HepG2 (cell line): Measurements from ENCODE around the gene ZFP90. TPM values are rescaled to one million over a fixed set of nuclear protein-coding genes. Genes with fewer than 3 reads are reported as not detected.

ENCODE experiments used
- CENPT ChIP-seq: sonication (generic); formaldehyde crosslinking; IDR thresholded peaks from 2 replicates; pipeline ENCODE4 v1.8.0; 2022; ENCODE audit warnings: low read depth, mild to moderate bottlenecking, moderate library complexity, missing genetic modification reagents
- DDIT3 ChIP-seq: sonication (generic); formaldehyde crosslinking; IDR thresholded peaks from 2 replicates; pipeline ENCODE4 v1.4.0; 2020; ENCODE audit warnings: mild to moderate bottlenecking, missing genetic modification reagents
- IKZF1 ChIP-seq: fragments of 450-650 bp; IDR thresholded peaks from 2 replicates; pipeline ENCODE4 v1.7.1; 2016
- JDP2 ChIP-seq: sonication (generic); formaldehyde crosslinking; IDR thresholded peaks from 2 replicates; pipeline ENCODE4 v1.8.1; 2022; ENCODE audit warnings: missing genetic modification reagents, borderline replicate concordance
- KDM3A ChIP-seq: IDR thresholded peaks from 2 replicates; pipeline ENCODE4 v1.6.1; 2018; ENCODE audit warnings: low read depth, missing compliant biosample characterization
- NFATC3 ChIP-seq: sonication (generic); formaldehyde crosslinking; IDR thresholded peaks from 2 replicates; pipeline ENCODE4 v1.5.1; 2020; ENCODE audit warnings: mild to moderate bottlenecking, missing genetic modification reagents
- NRL ChIP-seq: sonication (generic); formaldehyde crosslinking; IDR thresholded peaks from 2 replicates; pipeline ENCODE4 v1.5.0; 2020; ENCODE audit warnings: missing genetic modification reagents, mild to moderate bottlenecking, moderate library complexity, borderline replicate concordance
- PRPF4 ChIP-seq: fragments of 200-400 bp; formaldehyde crosslinking; IDR thresholded peaks from 2 replicates; pipeline ENCODE4 v1.6.1; 2016; ENCODE audit warnings: low read length, low read depth; ENCODE audit not compliant: poor library complexity, severe bottlenecking
- RARA ChIP-seq: IDR thresholded peaks from 2 replicates; pipeline ENCODE4 v1.6.1; 2016; ENCODE audit warnings: missing genetic modification reagents, missing compliant biosample characterization
- SRSF4 ChIP-seq: fragments of 200-400 bp; formaldehyde crosslinking; IDR thresholded peaks from one replicate; pipeline ENCODE4 v1.6.1; 2018; ENCODE audit warnings: mild to moderate bottlenecking, low read depth, low read length, moderate library complexity; ENCODE audit not compliant: poor library complexity, severe bottlenecking
- THAP11 ChIP-seq: IDR thresholded peaks from 2 replicates; pipeline ENCODE4 v1.6.1; 2016; ENCODE audit warnings: missing biosample characterization, missing genetic modification reagents
- ZBTB1 ChIP-seq: sonication (generic); formaldehyde crosslinking; IDR thresholded peaks from 2 replicates; pipeline ENCODE4 v1.4.0; 2020; ENCODE audit warnings: missing genetic modification reagents, borderline replicate concordance
- ZBTB25 ChIP-seq: IDR thresholded peaks from 2 replicates; pipeline ENCODE4 v1.6.1; 2018; ENCODE audit warnings: missing genetic modification reagents
- ZBTB26 ChIP-seq: IDR thresholded peaks from 2 replicates; pipeline ENCODE4 v1.6.1; 2016; ENCODE audit warnings: missing compliant biosample characterization, missing genetic modification reagents, borderline replicate concordance
- ZBTB43 ChIP-seq: sonication (generic); formaldehyde crosslinking; conservative IDR thresholded peaks from 2 replicates; pipeline ENCODE4 v1.4.0; 2020; ENCODE audit warnings: missing genetic modification reagents
- ZNF281 ChIP-seq: sonication (generic); formaldehyde crosslinking; IDR thresholded peaks from 2 replicates; pipeline ENCODE4 v1.4.0; 2020; ENCODE audit warnings: missing genetic modification reagents, borderline replicate concordance
- ZNF446 ChIP-seq: sonication (generic); formaldehyde crosslinking; IDR thresholded peaks from 2 replicates; pipeline ENCODE4 v1.5.0; 2020; ENCODE audit warnings: mild to moderate bottlenecking, missing genetic modification reagents
- ZNF781 ChIP-seq: sonication (generic); formaldehyde crosslinking; IDR thresholded peaks from 2 replicates; pipeline ENCODE4 v1.5.1; 2020; ENCODE audit warnings: borderline replicate concordance, mild to moderate bottlenecking, missing genetic modification reagents; ENCODE audit errors: not compliant biosample characterization
- polyA plus RNA-seq, 8 experiments: library from polyadenylated mRNA; depleted of rRNA in 3 of 8; stranded (reverse) in 7 of 8; unstranded in 1 of 8; fragments of >200 nt; fragmentation: Illumina TruSeq in 4 of 8; extraction: Trizol in 4 of 8; gene quantifications; 2 replicates each; pipeline versions ENCODE4 v1.2.1 to v1.2.3, GENCODE V29; 2011 to 2016; ENCODE audit warnings: low read depth in 4 of 8, missing spikeins in 1 of 8, mixed read lengths in 1 of 8; ENCODE audit not compliant: insufficient read depth in 1 of 8
- total RNA-seq, 5 experiments: library from RNA; depleted of rRNA; stranded (reverse); fragments of >200 nt; fragmentation: Illumina TruSeq; extraction: Trizol; gene quantifications; 2 replicates each; pipeline ENCODE4 v1.2.3, GENCODE V29; 2016; ENCODE audit warnings: low read depth in 1 of 5

ZFP90 gene
- total and polyA plus RNA-seq, 2 of the 13 experiments (the other 11 are each of a cell fraction or from before 2014, with no cell fraction given), result 17.6 to 18.9 TPM

- TF ChIP-seq ZBTB26 (CRISPR knock-in tag) (0 out of 2 replicates have a peak, but pooled peaks have one; percentile 59), CENPT (CRISPR knock-in tag) (no peak), ZBTB25 (no peak), RARA (0 out of 2 replicates have a peak, but pooled peaks have one; percentile 4), KDM3A (CRISPR knock-in tag) (peak; percentile 91), NRL (CRISPR knock-in tag) (no peak), PRPF4 (peak; percentile 88), ZNF446 (no peak), JDP2 (CRISPR knock-in tag) (no peak), THAP11 (peak; percentile 100), ZNF781 (peak; percentile 76), NFATC3 (CRISPR knock-in tag) (peak; percentile 92; the same call in 1 of the 2 replicates), SRSF4 (no peak), ZBTB43 (peak; percentile 61; the same call in 1 of the 2 replicates), ZBTB1 (CRISPR knock-in tag) (0 out of 2 replicates have a peak, but pooled peaks have one; percentile 6), DDIT3 (CRISPR knock-in tag) (no peak), ZNF281 (CRISPR knock-in tag) (no peak), IKZF1 (no peak)
These were observed at the start of gene ZFP90 (continued) for GRCh38 chr16:68538880-68539701.
